Measurements from ENCODE around the gene OCIAD2. TPM values are rescaled to one million over a fixed set of nuclear protein-coding genes. Genes with fewer than 3 reads are reported as not detected.
A peak's percentile ranks its signal among the peaks of the same experiment; 100 is the strongest.

OCIAD2 gene
- total and polyA plus RNA-seq, 2 experiments from 2014 or later = 1.7 to 35.0 TPM

DNA sequence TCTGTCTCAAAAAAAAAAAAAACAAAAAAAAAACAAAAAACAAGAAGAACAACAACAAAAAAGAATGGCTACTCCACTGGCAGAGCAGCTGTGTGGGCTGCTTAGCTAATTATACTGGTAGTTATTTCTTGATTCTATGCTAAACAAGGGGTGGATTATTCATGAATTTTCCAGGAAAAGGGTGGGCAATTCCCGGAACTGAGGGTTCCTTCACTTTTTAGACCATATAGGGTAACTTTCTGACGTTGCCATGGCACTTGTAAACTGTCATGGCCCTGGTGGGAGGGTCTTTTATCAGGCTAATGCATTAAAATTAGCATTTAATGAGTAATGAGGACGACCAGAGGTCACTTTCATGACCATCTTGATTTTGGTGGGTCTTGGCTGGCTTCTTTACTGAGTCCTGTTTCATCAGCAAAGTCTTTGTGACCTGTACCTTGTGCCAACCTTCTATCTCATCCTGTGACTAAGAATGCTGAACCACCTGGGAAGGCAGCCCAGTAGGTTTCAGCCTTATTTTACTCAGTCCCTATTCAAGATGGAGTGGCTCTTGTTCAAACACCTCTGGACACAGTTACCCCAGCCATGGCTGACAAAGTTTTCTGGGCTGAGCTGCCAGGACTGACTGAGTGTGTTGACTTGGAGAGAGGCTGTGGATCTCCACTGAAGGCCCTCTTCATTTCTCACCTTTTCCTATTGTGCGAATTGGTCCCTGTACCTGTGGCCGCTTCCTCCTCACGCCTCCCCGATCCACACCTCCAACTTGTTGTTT, 1.3 kb upstream of the OCIAD2 start:
- DNase-seq = no peak
- H3K4me2 ChIP-seq (ENCODE audit: unreplicated experiment) = no peak overlapping the region
- TF ChIP-seq EZH2phosphoT487 (IDR thresholded peaks at IDR 0.05; ENCODE audit: insufficient read depth, low read depth) = no peak
- no peak for TF ChIP-seq EZH2 (IDR thresholded peaks at IDR 0.05; ENCODE audit: insufficient read depth, poor library complexity, severe bottlenecking)
- no peak overlapping the region for H3K27ac ChIP-seq
- in situ Hi-C loops (cut with MboI) = no loop called here
- no peaks in the 10 kb centered on the region for H3K27me3 ChIP-seq (replicated peaks; ENCODE audit: insufficient read depth)
- no peaks in the 10 kb centered on the region for H4K20me1 ChIP-seq (ENCODE audit: insufficient read depth)
- no peak overlapping the region for H3K4me3 ChIP-seq
- no peak overlapping the region for H2AFZ ChIP-seq
- no peaks in the 10 kb centered on the region for H3K9me2 ChIP-seq (ENCODE audit: insufficient read depth)
- H3K36me3 ChIP-seq (ENCODE audit: low read depth) = no peaks in the 10 kb centered on the region
- 88 to 91% methylated on average over 7 of the region's 7 CpGs for WGBS, 2 experiments (ENCODE audit: low coverage in 1 of 2, low lambda C conversion rate in 2 of 2, missing lambda C conversion rate in 2 of 2)
- no peak overlapping the region for H3K9ac ChIP-seq
- H3K9me3 ChIP-seq (ENCODE audit: low read depth) = no peaks in the 10 kb centered on the region
- peaks cover 21% of the 10 kb centered on the region for H3K4me1 ChIP-seq (ENCODE audit: insufficient read depth)
- peaks cover 16% of the 10 kb centered on the region for H3F3A ChIP-seq (ENCODE audit: insufficient read depth)
- H3K79me2 ChIP-seq (ENCODE audit: insufficient read depth) = no peaks in the 10 kb centered on the region

DNA sequence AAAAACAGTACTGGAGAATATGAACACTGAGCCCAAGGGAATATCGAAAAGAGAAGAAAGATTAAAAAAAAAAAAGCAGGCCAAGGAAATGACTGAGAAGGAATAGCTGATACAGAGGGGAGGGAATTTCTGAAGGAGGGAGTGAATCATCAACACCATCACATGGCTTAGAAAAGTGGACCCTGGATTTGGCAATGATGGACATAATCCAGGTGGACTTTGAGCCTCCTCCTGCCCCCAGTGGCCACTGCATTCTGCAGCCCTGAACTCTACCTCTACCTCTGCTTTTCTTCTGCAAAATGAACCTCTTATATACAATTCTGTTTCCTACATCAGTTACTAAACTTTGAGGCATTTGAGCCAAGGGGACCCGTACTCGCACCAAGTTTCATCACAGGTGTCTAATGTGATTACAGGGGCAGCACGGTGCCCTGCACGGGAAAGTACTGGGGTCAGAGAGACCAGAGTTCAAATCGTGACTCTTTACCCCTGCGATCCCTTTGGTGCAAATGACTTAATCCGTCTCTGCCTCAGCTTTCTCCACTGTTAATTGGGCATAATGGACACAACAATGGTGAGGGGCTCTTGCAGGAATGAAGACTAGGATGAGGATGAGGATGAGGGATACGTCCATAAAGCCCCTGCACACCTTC, 1.1 kb downstream of the OCIAD2 start:
- TF ChIP-seq EZH2phosphoT487 (IDR thresholded peaks at IDR 0.05; ENCODE audit: insufficient read depth, low read depth) = no peak
- TF ChIP-seq EZH2 (IDR thresholded peaks at IDR 0.05; ENCODE audit: insufficient read depth, poor library complexity, severe bottlenecking) = no peak
- H3K4me2 ChIP-seq (ENCODE audit: unreplicated experiment) = peak overlapping the region; percentile 65

DNA sequence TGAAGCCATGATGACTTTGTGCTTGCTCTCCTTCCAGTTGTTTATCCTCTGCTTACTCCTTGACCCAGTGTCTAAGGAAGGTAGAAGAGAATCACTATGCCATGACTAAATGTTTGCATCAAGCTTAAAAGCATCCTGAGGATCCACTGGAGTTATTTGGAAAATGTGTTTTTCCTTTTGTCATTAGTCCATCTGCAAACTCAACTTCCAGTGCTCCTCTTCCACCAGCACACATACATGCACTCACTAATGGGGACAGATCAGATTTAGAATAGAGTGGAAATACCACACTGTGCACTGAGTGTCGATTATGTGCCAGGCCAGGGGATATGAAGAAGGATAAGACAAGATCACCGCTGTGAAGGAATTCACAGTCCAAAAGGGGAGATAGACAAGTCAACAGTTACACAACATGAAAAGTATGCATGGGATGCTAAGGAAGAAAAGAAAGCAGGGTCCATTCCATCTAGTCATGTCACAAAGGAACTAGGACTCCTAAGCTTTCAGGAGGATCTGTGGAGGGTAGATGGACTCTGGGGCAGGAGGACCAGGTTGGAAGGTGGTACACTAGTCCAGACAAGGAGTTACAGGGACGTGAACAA, 1.9 kb downstream of the OCIAD2 start:
- Histone ChIP-seq H3K27ac (no peak overlapping the region), H3K9ac (no peak overlapping the region), H3K4me2 (ENCODE audit: unreplicated experiment) (no peak overlapping the region), H3K4me1 (ENCODE audit: insufficient read depth) (peaks cover 16% of the 10 kb centered on the region), H3F3A (ENCODE audit: insufficient read depth) (peaks cover 11% of the 10 kb centered on the region), H3K36me3 (ENCODE audit: low read depth) (no peaks in the 10 kb centered on the region), H3K79me2 (ENCODE audit: insufficient read depth) (no peaks in the 10 kb centered on the region), H2AFZ (no peak overlapping the region), H3K27me3 (replicated peaks; ENCODE audit: insufficient read depth) (no peaks in the 10 kb centered on the region), H3K9me2 (ENCODE audit: insufficient read depth) (no peaks in the 10 kb centered on the region), H3K9me3 (ENCODE audit: low read depth) (no peaks in the 10 kb centered on the region), H3K4me3 (no peak overlapping the region), H4K20me1 (ENCODE audit: insufficient read depth) (no peaks in the 10 kb centered on the region)
- DNase-seq = no peak
- WGBS, 2 experiments (ENCODE audit: low coverage in 1 of 2, low lambda C conversion rate in 2 of 2, missing lambda C conversion rate in 2 of 2) = 87 to 90% methylated on average over 3 of the region's 3 CpGs
- TF ChIP-seq EZH2 (IDR thresholded peaks at IDR 0.05; ENCODE audit: insufficient read depth, poor library complexity, severe bottlenecking) = no peak
- TF ChIP-seq EZH2phosphoT487 (IDR thresholded peaks at IDR 0.05; ENCODE audit: insufficient read depth, low read depth) = no peak
- in situ Hi-C loops (cut with MboI) = no loop called here

More for the DNA sequence above, 1.1 kb downstream of the OCIAD2 start:
- H3K27ac ChIP-seq = no peak overlapping the region
- DNase-seq = peak; percentile 58
- H4K20me1 ChIP-seq (ENCODE audit: insufficient read depth) = no peaks in the 10 kb centered on the region
- H3K27me3 ChIP-seq (replicated peaks; ENCODE audit: insufficient read depth) = no peaks in the 10 kb centered on the region
- in situ Hi-C loops (cut with MboI) = no loop called here
- H2AFZ ChIP-seq = no peak overlapping the region
- peaks cover 12% of the 10 kb centered on the region for H3F3A ChIP-seq (ENCODE audit: insufficient read depth)
- H3K4me3 ChIP-seq = peak overlapping the region; percentile 74; the same call in 1 of the 2 replicates
- peaks cover 16% of the 10 kb centered on the region for H3K4me1 ChIP-seq (ENCODE audit: insufficient read depth)
- H3K36me3 ChIP-seq (ENCODE audit: low read depth) = no peaks in the 10 kb centered on the region
- no peaks in the 10 kb centered on the region for H3K9me3 ChIP-seq (ENCODE audit: low read depth)
- WGBS, 2 experiments (ENCODE audit: low coverage in 1 of 2, low lambda C conversion rate in 2 of 2, missing lambda C conversion rate in 2 of 2) = 92 to 95% methylated on average over 9 of the region's 9 CpGs
- no peaks in the 10 kb centered on the region for H3K79me2 ChIP-seq (ENCODE audit: insufficient read depth)
- no peaks in the 10 kb centered on the region for H3K9me2 ChIP-seq (ENCODE audit: insufficient read depth)
- no peak overlapping the region for H3K9ac ChIP-seq

DNA sequence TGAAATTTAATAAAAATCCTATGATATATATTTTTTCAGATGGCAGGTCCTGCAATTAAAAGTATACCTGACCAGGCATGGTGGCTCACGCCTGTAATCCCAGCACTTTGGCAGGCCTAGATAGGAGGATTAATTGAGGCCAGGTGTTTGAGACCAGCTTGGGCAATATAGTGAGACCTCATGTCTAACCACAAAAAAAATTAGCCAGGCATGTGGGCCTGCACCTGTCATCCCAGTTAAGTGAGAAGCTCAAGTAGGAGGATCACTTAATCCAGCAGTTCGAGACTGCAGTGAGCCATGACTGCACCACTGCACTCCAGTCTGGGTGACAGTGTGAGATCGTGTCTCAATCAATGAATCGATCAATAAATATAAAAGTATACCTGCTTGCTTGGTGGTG, 2.5 kb downstream of the OCIAD2 start:
- TF ChIP-seq EZH2 (IDR thresholded peaks at IDR 0.05; ENCODE audit: insufficient read depth, poor library complexity, severe bottlenecking) (no peak), EZH2phosphoT487 (IDR thresholded peaks at IDR 0.05; ENCODE audit: insufficient read depth, low read depth) (no peak)
- no peaks in the 10 kb centered on the region for H3K9me3 ChIP-seq (ENCODE audit: low read depth)
- in situ Hi-C loops (cut with MboI) = no loop called here
- no peak overlapping the region for H3K4me3 ChIP-seq
- H3K27ac ChIP-seq = no peak overlapping the region
- no peak overlapping the region for H3K9ac ChIP-seq
- no peaks in the 10 kb centered on the region for H3K36me3 ChIP-seq (ENCODE audit: low read depth)
- no peaks in the 10 kb centered on the region for H3K27me3 ChIP-seq (replicated peaks; ENCODE audit: insufficient read depth)
- peaks cover 6% of the 10 kb centered on the region for H3F3A ChIP-seq (ENCODE audit: insufficient read depth)
- H4K20me1 ChIP-seq (ENCODE audit: insufficient read depth) = no peaks in the 10 kb centered on the region
- H3K9me2 ChIP-seq (ENCODE audit: insufficient read depth) = no peaks in the 10 kb centered on the region
- no peak for DNase-seq
- H3K79me2 ChIP-seq (ENCODE audit: insufficient read depth) = no peaks in the 10 kb centered on the region
- peaks cover 12% of the 10 kb centered on the region for H3K4me1 ChIP-seq (ENCODE audit: insufficient read depth)
- no peak overlapping the region for H3K4me2 ChIP-seq (ENCODE audit: unreplicated experiment)
- H2AFZ ChIP-seq = no peak overlapping the region
- WGBS, 2 experiments (ENCODE audit: low coverage in 1 of 2, low lambda C conversion rate in 2 of 2, missing lambda C conversion rate in 2 of 2) = 92 to 93% methylated on average over 4 of the region's 4 CpGs

Measured in GM23248 (cell line).